WTC11 (cell line): ENCODE results near the gene NFIC. TPM values are rescaled to one million over a fixed set of nuclear protein-coding genes. Genes with fewer than 3 reads are reported as not detected.

Experiments used
- ATAC-seq: fragments of 200-7000 bp; cut with Tn5 transposase; 2 replicates; pipeline ENCODE4 v1.10.0; 2021; ENCODE audit warnings: mild to moderate bottlenecking, moderate library complexity
- CTCF ChIA-PET: fragments of 300-600 bp; sonication (Branson Sonifier 250); formaldehyde crosslinking; loops from one replicate; lab custom pipeline; 2021; ENCODE audit warnings: antibody characterized with exemption; lab: Charles Lee
- POLR2A ChIA-PET: fragments of 350-600 bp; sonication (Branson Sonifier 250); formaldehyde crosslinking; loops from one replicate; lab custom pipeline; 2021; ENCODE audit warnings: antibody characterized with exemption; lab: Charles Lee
- DNase-seq: peaks from one replicate; pipeline ENCODE4 v3.0.0; 2021; ENCODE audit warnings: low spot score
- H3K27ac Mint-ChIP-seq: 2 replicates; pipeline ENCODE4 v1.8.0; 2021; ENCODE audit warnings: mixed read lengths
- H3K27me3 Mint-ChIP-seq: 2 replicates; pipeline ENCODE4 v1.8.0; 2021; ENCODE audit warnings: low read depth, mild to moderate bottlenecking, moderate library complexity, mixed read lengths
- H3K36me3 Mint-ChIP-seq: 2 replicates; pipeline ENCODE4 v1.8.0; 2021; ENCODE audit warnings: mixed read lengths
- H3K4me1 Mint-ChIP-seq: 2 replicates; pipeline ENCODE4 v1.8.0; 2022; ENCODE audit warnings: mixed read lengths
- H3K4me3 Mint-ChIP-seq: 2 replicates; pipeline ENCODE4 v1.8.0; 2021; ENCODE audit warnings: mild to moderate bottlenecking, moderate library complexity, mixed read lengths
- H3K9me3 Mint-ChIP-seq: 2 replicates; pipeline ENCODE4 v1.8.0; 2021; ENCODE audit warnings: mixed read lengths
- AFF4 ChIP-seq: sonication (generic); formaldehyde crosslinking; IDR thresholded peaks from 2 replicates; pipeline ENCODE4 v1.8.1; 2023; ENCODE audit warnings: mild to moderate bottlenecking, missing genetic modification reagents, borderline replicate concordance
- ARID4B ChIP-seq: sonication (generic); formaldehyde crosslinking; IDR thresholded peaks from 2 replicates; pipeline ENCODE4 v1.8.0; 2023; ENCODE audit warnings: missing genetic modification reagents, mild to moderate bottlenecking, borderline replicate concordance
- ATF2 ChIP-seq: sonication (generic); formaldehyde crosslinking; IDR thresholded peaks from 2 replicates; pipeline ENCODE4 v1.8.1; 2022; ENCODE audit warnings: low read depth, missing genetic modification reagents, borderline replicate concordance
- ETV6 ChIP-seq: sonication (generic); formaldehyde crosslinking; IDR thresholded peaks from 2 replicates; pipeline ENCODE4 v1.8.1; 2022; ENCODE audit warnings: mild to moderate bottlenecking, missing genetic modification reagents
- IRF1 ChIP-seq: sonication (generic); formaldehyde crosslinking; IDR thresholded peaks from 2 replicates; pipeline ENCODE4 v1.8.0; 2023; ENCODE audit warnings: missing genetic modification reagents
- PREB ChIP-seq: sonication (generic); formaldehyde crosslinking; IDR thresholded peaks from 2 replicates; pipeline ENCODE4 v1.8.1; 2022; ENCODE audit warnings: mild to moderate bottlenecking, missing genetic modification reagents, moderate library complexity, borderline replicate concordance
- PRRX2 ChIP-seq: fragments of 250-450 bp; sonication (Bioruptor Pico); IDR thresholded peaks from 2 replicates; pipeline ENCODE4 v1.8.0; 2021; ENCODE audit warnings: mild to moderate bottlenecking
- RELA ChIP-seq: sonication (generic); formaldehyde crosslinking; IDR thresholded peaks from 2 replicates; pipeline ENCODE4 v1.8.1; 2022; ENCODE audit warnings: missing genetic modification reagents, mild to moderate bottlenecking, borderline replicate concordance
- ZMAT4 ChIP-seq: fragments of 250-450 bp; sonication (Bioruptor Pico); IDR thresholded peaks from 2 replicates; pipeline ENCODE4 v1.9.0; 2021; ENCODE audit warnings: mild to moderate bottlenecking
- ZNF121 ChIP-seq: sonication (generic); formaldehyde crosslinking; IDR thresholded peaks from 2 replicates; pipeline ENCODE4 v1.8.0; 2023; ENCODE audit warnings: missing genetic modification reagents
- ZNF281 ChIP-seq: sonication (generic); formaldehyde crosslinking; IDR thresholded peaks from 2 replicates; pipeline ENCODE4 v1.8.0; 2023; ENCODE audit warnings: mild to moderate bottlenecking, missing genetic modification reagents
- ZNF317 ChIP-seq: sonication (generic); formaldehyde crosslinking; IDR thresholded peaks from 2 replicates; pipeline ENCODE4 v1.8.1; 2023; ENCODE audit warnings: low read depth, mild to moderate bottlenecking, moderate library complexity, missing genetic modification reagents, borderline replicate concordance
- ZNF425 ChIP-seq: fragments of 250-450 bp; sonication (Bioruptor Pico); conservative IDR thresholded peaks from 2 replicates; pipeline ENCODE4 v1.9.0; 2021; ENCODE audit warnings: mild to moderate bottlenecking
- ZNF512 ChIP-seq: sonication (generic); formaldehyde crosslinking; IDR thresholded peaks from 2 replicates; pipeline ENCODE4 v1.8.1; 2022; ENCODE audit warnings: missing genetic modification reagents, borderline replicate concordance
- total RNA-seq: library from RNA; stranded (reverse); gene quantifications from 3 replicates; pipeline ENCODE4 v1.2.3, GENCODE V29; 2021

Gene NFIC
- total RNA-seq, 1 experiment from 2014 or later: 3.5 TPM

- no peaks in the 10 kb centered on the region for H3K4me1 Mint-ChIP-seq
- CTCF ChIA-PET: interaction anchor here (0.8 kb wide), 1 partner anchor 96 kb away, joined by 3 read pairs; no protein-coding TSS in a partner anchor
- DNase-seq: no peak
Measured at GRCh38 chr19:3333020-3333583, 33.3 kb upstream of the NFIC start.

More at GRCh38 chr19:3333020-3333583, 33.3 kb upstream of the NFIC start:
- peaks cover 38% of the 10 kb centered on the region for H3K27me3 Mint-ChIP-seq
- POLR2A ChIA-PET: interaction anchor here (0.6 kb wide), 1 partner anchor 112 kb away, joined by 5 read pairs; no protein-coding TSS in a partner anchor
- H3K36me3 Mint-ChIP-seq: no peaks in the 10 kb centered on the region
- H3K4me3 Mint-ChIP-seq: no peak overlapping the region
- ATAC-seq: no peak
- no peaks in the 10 kb centered on the region for H3K9me3 Mint-ChIP-seq
- TF ChIP-seq PRRX2 (CRISPR knock-in tag) (no peak), ZNF425 (CRISPR knock-in tag) (no peak), AFF4 (CRISPR knock-in tag) (no peak), PREB (no peak), ZNF121 (CRISPR knock-in tag) (no peak), RELA (no peak), ZNF512 (no peak), ZMAT4 (CRISPR knock-in tag) (no peak), ZNF317 (CRISPR knock-in tag) (no peak), IRF1 (CRISPR knock-in tag) (no peak), ARID4B (CRISPR knock-in tag) (no peak), ETV6 (CRISPR knock-in tag) (no peak), ZNF281 (no peak), ATF2 (CRISPR knock-in tag) (no peak)
- H3K27ac Mint-ChIP-seq: no peak overlapping the region
